ENCODE data around the gene CHRNA4.

CHRNA4 gene

DNA sequence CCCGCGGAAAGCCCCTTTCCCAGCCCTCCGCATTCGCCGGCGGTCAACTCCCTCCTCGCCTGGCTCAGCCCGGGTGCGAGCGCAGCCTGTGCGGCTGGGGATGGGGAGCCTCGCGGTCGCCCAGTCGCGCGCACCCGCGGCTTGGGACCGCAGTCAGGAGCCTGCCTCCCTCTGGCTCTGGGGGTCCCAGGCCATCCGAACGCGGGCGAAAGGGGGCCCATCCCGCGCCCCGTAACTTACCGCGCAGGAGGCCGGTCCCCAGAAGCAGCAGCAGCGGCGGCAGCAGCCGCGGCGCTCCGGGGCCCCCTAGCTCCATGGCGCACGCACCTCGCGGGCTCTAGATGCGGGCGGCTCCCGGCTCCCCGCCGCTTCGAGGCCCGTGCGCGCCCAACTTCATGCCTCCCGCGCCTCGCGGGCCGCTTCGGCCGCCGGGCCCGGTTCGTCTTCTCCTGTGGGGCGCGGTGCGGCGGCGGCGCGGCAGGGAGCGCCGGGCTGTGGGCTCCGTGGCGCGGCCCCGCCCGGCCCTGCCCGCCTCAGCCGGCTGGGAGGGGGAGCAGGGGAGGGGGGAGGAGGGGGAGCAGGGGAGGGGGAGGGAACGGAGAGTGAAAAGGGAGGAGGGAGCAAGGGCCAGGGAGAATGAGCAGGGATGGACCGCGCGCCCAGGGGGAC lies at the start of gene CHRNA4:
Gene CHRNA4 (minus strand): TSS at position 500 of the 669 bp plus-strand sequence. CDS start 184 bp downstream, at position 316.
- no peak for DNase-seq

DNA sequence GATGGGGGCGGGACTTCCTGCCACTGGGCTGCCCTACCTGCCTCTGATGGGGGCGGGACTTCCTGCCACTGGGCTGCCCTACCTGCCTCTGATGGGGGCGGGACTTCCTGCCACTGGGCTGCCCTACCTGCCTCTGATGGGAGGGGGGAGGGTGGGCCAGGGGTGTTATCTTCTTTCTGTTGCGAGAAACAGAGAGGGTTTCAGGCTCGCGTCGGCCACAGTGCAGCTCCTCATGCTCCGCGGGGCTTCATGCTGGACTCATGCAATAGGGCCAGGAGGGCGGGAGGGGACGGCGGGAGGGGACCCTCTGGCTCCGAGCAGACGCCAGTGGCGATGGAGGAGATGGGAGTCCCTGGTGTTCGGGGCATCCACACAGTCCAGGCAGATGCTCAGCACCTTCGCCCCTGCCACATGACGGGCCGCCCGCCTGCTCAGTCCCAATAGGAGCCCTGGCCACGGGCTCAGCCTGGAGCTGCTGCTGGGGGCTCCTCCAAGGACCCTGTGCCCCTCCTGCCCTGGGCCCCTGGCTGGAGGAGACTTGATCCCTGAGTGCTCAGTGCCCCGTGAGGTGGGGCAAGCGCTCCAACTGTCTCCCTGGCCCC lies 48.8 kb upstream of the CHRNA4 start:
- no peak for DNase-seq

DNA sequence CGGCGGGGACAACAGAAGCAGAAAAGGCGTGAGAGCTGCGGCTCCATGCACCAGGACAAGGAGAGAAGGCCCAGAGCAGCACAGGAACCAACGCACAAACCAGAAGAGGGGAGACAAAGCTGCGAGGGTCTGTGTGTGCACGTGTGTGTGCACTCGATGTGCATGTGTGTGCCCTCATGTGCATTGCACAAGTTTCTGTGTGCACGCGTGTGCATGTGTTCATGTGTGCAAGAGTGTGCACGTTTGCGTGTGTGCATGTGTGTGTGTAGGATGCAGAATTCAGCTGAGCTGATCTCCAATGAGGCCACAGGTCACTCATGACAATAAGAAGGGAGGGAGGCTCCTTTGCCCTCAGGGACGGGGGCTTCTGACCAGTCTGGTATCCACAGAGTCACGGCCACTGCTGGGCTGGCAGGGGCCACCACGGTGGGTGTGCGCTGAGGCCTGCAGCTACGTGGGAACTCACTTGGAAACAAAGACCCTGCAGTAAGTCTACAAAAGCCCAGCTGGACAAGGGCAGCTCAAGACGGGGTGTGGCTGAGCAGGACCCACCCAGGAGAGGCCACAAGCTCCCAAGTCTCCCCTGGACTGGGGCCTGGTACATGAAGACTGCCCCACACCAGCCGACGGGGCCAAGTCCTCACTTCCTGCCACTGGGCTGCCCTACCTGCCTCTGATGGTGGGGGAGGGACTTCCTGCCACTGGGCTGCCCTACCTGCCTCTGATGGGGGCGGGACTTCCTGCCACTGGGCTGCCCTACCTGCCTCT lies 48.1 kb upstream of the CHRNA4 start:
- DNase-seq, result peak in 1 of 2 donors; percentile 25

DNA sequence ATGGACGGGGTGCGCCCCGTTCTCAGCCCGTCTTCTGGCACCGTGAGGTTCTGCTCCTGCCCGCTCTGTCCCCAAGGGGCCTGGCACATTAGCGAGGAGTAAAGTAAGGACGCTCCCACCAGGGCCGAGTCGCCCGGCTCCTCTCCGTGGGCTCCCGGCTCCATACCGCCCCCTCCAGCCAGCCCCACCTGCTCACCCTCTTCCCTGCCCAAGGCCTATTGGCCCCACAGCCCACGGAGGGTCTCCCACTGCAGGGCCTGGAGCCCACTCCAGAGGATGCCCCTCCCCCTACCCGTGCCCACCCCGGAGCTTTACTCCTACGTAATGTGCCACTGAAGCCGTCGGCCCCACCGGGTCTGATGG lies 47.5 kb upstream of the CHRNA4 start:
- DNase-seq, result no peak

DNA sequence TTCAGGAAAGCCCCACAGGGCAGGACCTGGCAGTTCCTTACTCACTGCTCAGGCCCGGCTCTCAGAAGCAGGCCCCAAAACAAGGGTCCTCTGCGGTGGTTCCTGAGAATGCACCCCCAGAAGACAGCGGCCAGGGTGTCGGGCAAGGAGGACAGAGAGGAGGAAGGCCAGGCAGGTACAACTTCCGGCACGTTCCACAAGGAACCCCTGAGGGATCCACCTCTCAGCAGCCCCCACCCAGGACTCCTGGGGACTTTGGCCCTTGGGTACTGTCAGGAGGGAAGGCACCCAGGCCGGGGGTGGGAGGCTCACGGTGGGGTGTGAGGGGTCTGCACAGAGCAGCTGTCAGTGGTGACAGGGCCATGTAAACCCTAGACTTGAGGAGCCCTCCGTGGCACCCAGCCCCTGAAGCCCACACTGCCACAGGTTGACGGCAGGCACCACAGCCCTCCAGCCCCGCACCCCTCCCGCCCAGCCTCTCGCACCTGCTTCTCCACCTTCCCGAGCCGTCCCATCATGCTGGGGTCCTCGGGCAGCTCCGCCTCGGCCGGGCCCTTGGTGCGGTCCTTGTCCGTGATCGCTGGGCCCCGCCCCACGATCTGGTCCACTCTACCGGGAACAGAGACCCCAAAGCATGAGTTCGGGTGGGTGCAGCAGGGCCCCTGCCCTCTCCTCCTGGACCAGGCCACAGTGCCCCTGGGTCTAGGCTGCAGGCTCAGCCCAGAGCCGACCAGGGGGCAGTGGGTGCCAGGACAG lies 47.0 kb upstream of the CHRNA4 start:
- DNase-seq, result no peak

DNA sequence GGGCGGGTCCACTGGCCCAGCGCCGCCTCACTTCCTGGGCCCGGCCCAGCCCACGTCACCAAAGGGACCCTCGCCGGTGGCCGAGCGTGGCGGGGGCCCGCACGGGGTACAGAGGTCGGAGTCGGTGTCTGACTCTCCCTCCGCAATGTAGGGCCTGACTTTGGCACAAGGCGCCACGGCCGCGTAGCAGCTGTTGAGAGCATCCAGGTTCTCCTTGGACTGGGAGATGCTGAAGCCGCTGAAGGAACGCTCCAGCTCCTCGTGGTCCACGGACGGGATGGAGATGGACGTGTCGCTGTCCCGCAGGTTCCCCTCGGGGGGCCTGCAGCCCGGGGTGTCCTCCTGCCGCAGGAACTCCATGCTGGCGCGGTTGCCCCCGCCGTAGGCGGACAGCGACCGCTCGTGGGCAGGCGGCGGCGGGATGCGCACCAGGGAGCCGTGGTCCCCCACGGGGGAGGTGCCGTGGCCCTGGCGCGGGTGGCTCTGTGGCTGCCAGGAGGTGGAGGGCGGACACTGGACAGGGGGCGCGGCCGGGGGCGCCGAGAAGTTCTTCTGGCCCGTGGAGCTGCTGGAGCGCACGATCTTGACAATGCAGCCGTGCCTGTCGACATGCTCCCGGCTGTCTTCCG lies 45.6 kb upstream of the CHRNA4 start:
- DNase-seq, result no peak

DNA sequence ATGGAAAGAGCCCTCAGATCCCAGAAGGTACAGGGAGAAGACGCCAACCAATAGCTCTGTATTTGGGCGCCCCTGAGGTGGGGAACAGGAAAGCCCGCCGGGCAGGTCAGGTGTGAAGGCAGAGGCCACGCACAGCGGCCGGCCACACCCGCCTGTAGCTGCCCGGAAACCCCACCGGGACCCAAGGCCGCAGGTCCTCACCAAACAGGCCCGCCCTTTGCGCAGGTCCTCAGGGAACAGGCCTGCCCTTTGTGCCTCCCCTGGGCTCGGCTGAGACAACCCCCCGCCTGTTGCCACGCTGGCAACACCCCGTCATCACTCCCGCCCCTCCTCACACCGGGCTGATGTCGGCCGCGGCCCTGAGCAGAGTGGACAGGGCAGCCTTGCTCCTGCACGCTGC lies 44.9 kb upstream of the CHRNA4 start:
- DNase-seq, result no peak

DNA sequence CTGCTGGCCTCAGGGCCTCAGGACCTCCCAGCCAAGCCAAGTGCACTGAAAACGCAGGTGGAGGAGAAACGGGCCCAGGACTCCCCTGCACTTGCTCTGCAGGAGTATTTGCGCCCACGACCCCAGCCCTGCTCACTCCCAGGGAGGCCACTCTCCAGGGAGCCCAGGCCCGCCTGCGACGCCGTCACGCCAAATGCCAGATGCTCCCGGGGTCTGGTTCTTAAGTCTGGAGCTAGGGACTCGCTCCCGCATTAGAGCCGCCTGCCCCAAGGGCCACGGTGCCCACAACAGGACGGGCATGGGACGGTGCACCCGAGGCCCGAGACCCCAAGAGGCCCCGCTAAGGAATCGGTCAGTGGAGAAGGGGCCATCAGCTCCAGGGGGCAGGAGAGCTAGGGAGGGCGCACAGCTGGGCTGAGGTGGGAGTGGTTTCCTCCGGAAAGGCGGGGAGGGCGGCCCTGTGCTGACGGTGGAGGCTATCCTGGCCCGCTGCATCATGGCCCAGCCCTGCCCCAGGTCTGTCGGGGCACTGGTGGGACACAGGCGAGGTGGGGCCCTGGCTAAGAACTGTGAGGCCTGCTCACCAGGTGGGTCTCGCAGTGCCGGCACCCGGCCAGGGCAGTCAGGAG lies 44.1 kb upstream of the CHRNA4 start:
- DNase-seq, result no peak

DNA sequence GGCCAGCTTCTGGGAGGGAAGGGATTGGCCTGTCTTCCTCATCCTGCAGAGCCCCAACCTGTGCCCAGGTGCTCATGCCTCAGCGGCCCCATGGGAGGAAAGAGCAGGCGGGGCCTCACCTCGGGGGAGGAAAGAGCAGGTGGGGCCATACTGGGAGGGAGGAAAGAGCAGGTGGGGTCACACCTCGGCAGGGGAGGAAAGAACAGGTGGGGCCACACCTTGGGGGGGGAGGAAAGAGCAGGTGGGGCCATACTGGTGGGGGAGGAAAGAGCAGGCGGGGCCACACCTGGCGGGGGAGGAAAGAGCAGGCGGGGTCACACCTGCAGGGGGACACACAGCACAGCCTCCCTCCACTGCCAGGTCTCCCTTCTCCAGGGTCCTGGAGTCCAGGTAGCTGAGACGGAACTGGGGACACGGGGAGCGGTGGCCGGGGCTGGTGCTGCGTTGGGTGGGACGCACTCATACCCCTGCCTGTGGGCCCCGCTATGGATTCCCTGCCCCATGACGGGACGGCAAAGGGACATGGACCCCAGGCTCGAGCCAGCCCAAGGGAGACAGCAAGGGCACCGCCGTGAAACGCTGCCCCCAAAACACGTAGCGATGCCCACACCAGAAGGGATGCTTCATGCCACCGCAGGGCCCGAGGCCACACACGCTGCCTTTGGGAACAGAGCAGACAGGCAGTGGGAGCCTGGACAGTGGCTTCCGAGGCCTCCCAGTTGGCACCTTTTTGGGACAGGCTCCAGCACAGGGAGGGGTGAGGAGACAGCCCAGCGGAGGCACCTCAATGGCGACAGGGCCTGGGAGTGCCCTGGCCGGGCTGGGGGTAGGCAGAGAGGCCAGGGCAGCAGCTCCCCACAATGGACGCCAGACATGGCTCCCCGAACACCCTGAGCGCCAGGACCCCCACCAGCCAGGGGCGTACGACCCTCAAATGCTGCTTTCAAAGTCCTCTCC lies 43.3 kb upstream of the CHRNA4 start:
- no peak for DNase-seq

DNA sequence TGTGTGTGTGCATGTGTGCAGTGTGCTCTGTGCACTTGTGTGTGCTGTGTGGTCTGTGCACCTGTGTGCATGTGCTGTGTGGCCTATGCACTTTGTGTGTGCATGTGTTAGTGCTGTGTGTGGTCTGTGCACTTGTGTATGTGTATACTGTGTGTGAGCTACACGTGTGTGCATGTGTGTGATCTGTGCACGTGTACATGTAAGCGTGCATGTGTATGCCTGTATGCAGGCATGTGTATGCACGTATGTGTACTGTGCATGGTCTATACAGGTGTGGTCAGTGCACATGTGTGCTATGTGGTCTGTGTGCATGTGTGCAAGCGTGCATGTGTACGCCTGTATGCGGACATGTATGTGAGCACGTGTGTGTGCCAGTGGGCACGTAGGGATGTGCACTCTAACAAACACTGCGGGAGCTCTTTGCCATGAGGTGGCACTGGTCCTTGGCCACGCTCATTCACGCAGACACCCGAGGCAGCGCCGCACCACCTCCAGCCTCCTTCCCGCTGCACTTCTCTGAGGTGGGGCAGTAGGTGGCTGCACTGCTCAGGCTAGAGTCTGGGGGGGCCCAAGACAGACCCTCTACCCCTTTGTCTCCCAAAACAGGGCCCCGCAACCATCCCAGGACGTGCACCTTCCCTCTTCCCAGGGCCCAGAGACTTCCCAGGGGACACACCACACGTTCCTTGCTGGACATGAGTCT lies 42.4 kb upstream of the CHRNA4 start:
- no peak for DNase-seq

DNA sequence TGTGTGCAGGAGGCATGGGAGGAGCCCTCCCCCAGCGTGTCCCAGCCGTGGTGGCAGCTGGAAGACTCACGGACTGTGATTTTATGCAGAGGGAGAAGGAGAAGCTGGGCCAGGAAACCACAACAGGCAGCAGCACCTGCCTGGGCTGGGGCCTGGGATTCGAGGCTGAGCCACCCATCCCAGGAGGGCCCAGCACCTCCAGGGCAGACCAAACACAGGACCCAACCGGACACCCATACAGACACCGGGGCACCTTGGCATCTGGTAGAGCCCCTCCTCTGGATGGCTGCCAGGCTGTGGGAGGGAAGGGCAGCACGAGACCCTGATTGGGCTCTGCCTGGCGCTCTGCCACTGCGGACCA lies 41.7 kb upstream of the CHRNA4 start:
- DNase-seq, result no peak

DNA sequence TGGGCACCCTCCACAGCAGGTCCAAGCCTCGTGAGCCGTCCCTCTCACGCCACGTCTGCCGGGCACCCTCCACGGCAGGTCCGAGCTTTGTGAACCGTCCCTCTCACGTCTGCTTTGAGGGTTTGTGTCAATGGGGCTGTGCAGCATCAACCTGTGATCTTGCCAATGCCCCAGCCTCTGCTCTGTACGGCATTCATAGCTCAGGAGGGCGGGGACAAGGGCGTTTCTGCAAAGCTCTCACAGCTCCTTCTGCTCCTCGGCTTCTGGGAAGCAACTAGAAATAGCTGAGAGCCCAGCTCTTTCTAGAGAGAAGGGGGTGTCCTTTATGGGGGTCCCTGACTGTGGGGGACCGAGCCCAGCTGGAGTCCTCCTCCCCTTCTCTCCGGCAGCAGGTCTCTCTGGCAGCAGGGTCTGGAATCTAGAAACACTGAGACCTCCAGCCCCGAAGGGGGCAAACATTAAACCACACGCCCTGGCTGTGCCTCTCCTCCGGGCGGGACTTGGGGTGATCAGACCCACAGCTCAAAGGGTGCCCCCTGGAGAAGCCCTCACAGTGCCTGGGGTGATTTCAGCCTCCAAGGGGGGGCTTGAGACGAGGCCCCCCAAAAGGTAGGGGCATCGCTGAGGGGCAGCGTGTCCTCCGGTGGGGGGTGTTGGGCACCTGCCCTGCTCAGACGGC lies 41.2 kb upstream of the CHRNA4 start:
- DNase-seq, result no peak

DNA sequence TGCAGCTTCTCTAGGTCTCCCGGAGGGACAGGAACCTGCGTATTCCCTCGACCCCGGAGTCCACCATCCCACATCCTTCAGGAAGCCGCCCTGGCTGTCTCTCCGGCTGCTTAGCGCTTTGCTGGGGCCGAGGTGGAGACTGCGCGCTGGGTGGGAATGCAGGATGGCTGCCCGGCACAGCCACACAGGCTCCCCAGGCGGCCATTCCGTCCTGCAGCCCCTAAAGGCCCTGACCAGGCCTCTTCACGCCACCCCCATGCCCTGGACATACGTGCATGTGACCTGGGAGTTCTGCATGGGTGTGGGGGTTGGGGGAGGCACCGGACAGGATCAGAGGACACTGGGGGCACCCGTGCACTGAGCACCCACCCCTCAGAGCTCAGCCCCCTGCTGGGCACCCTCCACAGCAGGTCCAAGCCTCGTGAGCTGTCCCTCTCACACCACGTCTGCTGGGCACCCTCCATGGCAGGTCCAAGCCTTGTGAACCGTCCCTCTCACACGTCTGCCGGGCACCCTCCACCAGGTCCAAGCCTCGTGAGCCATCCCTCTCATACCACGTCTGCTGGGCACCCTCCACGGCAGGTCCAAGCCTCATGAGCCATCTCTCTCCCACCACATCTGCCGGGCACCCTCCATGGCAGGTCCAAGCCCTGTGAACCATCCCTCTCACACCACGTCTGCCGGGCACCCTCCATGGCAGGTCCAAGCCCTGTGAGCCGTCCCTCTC lies 40.4 kb upstream of the CHRNA4 start:
- DNase-seq, result no peak

DNA sequence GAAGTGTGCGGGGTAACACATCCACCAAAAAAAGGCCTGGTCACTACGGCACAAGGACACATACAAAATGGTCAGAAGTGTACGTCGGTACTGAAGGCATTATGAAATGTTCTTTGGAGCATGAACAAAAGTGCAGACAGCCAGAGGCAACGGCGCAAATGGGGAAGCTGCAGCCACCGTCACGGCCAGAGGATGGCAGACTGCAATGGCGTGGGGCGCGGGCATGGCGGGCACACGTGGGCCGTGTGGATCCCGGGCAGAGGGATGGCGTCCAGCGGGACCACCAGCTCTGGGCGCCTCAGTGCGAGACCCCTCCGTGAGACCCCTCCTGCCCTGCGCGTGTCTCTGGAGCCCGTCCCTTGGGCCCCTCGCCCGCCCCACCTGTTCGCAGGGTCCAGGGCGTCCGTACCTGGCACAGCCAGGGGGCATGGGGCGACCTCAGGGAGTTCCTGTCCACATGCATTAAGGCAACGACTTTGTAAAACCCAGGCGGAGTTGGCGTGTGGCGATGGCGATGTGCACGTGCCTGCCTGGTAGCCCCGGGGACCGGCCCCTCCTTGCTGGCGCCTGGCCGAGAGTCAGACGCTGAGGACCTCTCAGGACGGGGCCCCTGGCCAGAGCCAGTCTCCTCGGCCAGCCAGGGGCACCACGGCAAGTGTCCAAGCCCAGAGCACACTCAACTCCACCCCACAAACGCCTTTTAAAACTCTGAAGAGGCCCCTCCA lies 39.5 kb upstream of the CHRNA4 start:
- no peak for DNase-seq

DNA sequence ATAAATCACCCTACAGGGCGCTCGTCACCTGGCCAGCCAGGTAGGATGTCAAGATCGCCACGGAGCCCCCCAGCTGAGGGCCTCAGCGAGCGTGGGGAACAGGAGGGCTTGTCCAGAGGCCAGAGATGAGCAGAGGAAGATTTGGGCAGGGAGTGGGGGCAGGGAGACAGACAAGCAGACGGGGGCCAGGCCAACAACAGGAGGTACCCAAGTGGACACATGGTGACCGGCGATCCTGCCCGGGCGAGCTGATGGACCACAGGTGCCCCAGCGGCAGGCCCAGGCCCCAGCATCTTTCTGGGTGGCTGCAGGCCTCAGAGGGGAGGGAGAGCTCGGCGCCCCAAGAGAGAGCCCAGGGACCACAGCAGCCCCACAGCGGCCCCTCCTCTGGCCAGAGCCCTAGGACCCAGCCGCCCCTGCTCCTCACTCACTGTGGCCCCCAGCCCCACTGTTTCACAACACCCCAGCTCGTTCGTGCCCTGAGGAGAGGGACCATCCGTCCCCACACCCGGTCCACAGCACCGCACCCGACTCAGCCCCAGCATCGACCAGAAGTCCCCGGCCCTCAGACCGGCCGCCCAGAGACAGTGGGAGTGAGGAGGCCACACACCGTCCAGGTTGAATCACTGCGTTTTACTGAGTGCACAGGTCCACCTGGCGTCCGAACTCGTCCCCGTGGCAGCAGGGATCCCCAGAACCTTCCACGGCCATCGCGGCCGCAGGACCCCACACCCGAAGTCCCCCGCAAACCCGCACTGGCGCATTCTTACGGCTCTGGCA lies 38.6 kb upstream of the CHRNA4 start:
- DNase-seq, result no peak

DNA sequence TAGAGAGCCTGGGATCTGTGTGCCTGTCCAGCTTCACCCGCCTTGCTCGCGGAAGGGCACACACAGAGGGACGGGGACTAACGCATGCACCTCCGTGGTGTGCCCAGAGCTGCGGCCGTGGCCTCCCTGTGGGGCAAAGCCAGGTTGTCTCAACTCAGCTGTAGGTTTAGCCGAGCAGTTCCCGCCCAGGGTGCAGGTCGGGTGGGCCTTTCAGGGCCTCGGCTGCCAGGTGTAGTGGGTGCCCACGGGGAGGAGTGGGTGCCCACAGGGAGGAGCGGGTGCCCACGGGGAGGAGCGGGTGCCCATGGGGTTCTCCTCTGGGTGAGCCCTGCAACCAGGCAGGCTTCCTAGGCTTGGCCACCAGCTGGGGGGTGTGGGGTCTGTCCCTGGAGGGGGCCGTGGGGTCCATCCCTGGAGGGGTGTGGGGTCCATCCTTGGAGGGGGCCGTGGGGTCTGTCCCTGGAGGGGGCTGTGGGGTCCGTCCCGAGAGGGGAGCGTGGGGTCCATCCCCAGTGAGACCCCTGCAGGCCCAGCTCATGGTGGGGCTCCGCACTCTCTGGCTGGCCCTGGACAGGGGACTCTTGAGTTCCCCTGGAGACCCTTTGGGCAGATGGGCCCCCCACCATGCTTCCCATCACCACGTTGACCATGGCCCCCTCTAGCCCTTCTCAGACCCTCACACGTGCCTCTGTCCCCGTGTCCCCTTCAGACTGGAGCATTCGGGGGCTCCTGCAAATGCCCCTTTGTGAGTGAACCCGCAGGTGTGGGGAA lies 37.8 kb upstream of the CHRNA4 start:
- DNase-seq, result no peak

DNA sequence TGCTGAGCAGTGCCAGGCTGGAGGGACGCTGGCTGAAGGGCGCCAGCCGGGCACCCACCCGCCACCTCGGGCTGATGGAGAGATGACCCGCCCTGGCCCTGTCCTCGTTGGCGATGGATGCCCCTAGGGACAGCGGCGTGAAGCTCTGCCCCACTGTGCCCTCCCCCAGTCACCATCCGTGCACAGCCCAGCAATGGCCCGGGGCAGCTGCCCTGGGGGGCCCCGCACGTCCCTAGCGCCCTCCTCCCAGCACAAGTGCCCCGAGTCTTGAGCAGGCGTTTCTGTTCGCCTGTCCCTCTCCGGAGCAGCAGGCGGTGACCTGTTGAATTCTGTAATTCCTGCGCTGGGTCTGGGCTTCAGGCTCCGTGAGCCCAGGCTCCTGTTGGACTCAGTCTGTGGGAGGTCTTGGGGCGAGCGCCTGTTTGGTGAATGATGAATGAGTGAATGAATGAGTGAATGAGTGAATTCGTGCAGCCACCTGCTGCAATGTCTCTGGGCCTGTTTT lies 36.8 kb upstream of the CHRNA4 start:
- DNase-seq, result no peak
